Erythroblast (primary cell): ENCODE measurements around the gene ANKS3.

Experiments
- DNase-seq, 2 experiments: peaks; one replicate each; lab custom pipeline; 2025; lab: John Stamatoyannopoulos, UW
- GATA1 ChIP-seq: IDR thresholded peaks from 2 replicates; pipeline ENCODE4 v1.6.1; 2011; ENCODE audit warnings: low read depth, mild to moderate bottlenecking, control low read depth, low read length, moderate library complexity
- POLR2A ChIP-seq: IDR thresholded peaks from 2 replicates; pipeline ENCODE4 v1.6.1; 2011; ENCODE audit warnings: mild to moderate bottlenecking, low read length

ANKS3 gene

DNA sequence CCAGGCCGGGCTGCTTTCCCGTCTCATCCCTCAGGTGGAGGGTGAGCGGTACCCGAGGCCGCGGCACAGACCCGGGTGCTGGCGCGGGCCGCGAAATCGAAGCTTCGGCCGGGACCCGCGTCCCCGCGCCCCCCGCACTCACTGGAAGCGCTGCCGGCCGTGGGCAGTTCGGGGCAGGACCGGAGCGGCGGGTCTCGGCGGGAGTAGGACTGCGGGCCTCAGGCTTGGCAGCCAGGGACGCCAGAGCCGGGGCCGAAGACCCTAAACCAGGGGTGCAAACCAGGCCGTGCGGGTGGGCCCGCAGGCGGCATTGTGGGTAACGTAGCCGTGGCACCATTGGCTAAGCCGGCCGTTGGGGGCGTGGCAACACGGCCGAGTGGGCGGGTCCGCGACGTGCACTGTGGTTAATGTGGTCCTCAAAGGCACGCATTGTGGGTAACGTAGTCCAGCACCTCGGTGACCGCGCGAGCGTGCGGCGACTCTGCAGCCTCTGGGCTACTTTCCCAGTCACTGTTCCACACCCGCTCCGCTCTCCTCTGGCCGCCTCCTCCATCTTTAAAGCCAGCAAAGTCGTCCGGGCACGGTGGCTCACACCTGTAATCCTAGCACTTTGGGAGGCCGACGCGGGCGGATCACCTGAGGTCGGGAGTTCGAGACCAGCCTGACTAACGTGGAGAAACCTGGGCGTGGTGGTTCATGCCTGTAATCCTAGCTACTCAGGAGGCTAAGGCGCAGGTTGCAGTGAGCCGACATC, 33.0 kb upstream of the ANKS3 start, which contains the start of gene ZNF500:
Gene ZNF500, minus strand, starts transcription at position 288 of the 754 bp plus-strand sequence. CDS start 1,184 bp downstream, outside the sequence.
- TF ChIP-seq GATA1: no peak
- peak; percentile 66 for TF ChIP-seq POLR2A

DNA sequence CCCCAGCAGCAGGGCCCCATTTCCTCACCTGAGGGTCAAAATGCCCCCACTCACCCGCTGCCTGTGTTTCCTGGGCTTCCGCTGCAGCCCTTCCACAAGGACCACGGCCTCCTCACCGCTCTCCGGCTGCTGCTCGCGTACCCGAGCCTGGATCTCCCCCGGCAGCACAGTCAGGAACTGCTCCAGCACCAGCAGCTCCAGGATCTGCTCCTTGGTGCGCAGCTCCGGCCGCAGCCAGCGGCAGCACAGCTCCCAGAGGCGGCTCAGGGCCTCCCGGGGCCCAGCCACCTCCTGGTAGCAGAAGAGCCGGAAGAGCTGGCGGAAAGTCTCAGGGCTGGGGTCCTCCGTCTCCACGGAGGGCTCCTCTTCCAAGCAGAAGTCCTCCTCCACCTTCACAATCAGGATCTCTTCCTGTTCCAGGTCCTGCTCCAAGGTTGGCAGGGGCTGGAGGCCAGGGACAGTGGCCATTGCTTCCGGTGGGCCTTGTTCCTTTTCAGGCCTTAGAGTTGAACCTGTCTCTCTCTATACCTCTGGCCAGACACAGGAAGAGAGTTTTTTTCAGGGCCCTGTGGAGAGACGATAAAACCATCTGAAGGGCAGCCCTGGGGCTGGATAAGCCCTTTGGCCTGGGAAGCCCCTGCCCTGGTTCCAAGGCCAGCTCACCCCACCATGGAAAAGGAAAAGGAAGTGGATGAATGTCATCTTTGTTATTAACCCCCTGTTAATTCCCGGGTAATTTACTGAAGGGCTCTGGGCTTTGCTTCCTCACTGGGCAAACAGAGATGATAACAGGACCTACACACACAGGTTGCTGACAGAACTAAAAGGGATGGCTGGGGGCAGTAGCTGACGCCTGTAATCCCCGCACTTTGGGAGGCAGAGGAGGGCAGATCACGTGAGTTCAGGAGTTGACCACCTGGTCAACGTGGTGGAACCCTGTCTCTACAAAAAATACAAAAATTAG, 31.7 kb upstream of the ANKS3 start:
- no peak for DNase-seq
- TF ChIP-seq POLR2A (no peak), GATA1 (no peak)

More for the DNA sequence above, 33.0 kb upstream of the ANKS3 start, which contains the start of gene ZNF500:
- peak; percentile 96 to 98 for DNase-seq

DNA sequence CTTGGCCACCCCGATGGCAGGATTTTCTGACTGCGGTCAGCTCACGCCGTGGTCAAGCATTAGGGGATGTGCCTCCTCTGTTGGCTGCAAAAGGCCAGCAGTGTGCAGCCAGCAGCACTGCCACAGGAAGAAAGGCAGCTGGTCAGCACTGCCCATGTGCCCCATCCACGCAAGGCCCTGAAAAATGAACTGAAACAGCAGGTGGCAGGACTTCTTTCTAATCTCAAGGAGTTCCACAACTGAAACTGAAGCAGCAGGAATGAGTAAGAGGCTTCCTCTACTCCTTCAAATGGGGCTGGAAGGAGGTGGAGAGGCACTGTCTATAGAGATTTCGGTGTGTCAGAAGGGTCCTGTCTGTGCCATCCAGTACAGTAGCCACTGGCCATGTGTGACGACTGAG, 29.7 kb upstream of the ANKS3 start:
- TF ChIP-seq GATA1 (no peak), POLR2A (no peak)
- DNase-seq: no peak

DNA sequence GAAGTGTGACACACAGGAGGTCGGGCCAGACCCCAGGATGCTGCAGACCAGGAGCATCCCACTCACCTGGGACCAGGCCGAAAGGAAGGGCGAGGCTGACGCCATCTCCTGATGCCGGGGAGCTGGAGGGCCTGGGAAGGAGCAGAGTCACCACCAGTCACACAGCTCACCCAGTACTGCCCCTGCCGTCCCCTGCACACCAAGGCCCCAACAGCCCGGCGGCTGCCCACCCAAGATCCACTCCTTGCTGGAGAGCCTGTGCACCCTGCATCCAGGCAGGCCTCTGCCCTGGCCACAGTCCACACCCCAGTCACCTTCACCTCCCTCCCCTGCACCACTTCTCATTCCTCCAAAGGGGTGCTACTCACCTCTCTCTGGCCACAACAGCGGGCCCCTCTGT, 28.1 kb upstream of the ANKS3 start:
- no peak for DNase-seq
- no peak for TF ChIP-seq GATA1
- TF ChIP-seq POLR2A: no peak

DNA sequence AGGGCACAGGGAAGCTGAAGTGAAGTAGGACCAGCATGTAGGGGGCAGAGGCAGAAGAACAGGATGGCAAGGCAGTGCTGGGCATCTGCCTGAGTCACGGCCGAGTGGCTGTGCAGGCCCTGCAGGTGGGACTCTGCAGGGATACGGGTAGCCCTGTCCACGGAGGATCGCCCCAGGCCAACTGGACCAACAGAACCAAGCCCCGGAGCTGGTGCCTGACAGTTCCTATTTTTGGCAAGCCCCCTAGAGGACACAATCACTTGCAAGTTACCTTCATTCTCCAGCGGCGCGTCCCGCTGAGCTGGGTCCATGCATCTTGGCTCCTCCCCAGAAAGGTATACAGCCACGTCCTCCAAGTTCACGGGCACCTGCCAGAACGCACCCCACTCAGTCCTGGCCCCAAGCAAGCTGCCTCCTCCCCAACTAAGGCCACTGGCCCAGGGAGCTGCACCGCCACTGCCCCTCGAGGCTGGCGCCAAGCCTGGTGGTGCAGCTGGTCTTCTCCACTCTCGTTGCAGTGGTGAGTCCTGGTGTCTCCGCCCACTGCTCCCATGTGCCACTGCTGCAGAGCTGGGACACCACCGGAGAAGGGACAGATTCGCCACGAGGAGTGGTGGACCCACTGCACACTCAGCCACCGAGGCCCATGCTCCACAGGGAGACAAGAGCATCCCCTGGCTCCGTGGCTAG, 26.3 kb upstream of the ANKS3 start:
- no peak for TF ChIP-seq GATA1
- TF ChIP-seq POLR2A: no peak
- DNase-seq: no peak

DNA sequence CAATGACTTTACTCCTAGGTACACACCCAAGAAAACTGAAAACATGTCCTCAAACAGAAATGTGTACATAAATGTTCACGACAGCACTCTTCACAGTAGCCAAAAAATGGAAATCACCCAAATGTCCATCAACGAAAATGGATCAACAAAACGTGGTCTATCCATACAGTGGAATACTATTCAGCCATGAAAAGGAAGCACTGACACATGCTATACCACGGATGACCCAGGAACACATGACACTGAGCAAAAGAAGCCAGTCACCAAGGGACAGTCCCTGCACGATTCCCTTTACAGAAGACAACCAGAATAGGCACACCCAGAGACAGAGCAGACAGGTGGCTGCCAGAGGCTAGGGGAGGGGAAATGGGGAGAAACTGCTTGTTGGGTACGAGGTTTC, 21.6 kb upstream of the ANKS3 start:
- no peak for DNase-seq
- TF ChIP-seq GATA1 (no peak), POLR2A (no peak)

DNA sequence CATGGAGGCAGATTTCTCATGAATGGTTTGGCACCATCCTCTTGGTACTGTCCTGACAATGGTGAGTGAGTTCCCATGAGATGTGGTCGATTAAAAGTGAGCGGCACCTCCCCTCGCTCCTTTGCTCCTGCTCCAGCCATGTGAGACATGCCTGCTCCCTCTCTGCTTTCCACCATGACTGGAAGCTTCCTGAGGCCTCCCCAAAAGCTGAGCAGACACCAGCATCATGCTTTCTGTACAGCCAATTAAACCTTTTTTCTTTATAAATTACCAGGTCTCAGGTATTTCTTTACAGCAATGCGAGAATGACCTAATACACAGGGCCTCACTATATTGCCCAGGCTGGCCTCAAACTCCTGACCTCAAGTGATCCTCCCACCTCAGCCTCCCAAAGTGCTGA, 20.8 kb upstream of the ANKS3 start:
- TF ChIP-seq POLR2A (no peak), GATA1 (no peak)
- DNase-seq: no peak

DNA sequence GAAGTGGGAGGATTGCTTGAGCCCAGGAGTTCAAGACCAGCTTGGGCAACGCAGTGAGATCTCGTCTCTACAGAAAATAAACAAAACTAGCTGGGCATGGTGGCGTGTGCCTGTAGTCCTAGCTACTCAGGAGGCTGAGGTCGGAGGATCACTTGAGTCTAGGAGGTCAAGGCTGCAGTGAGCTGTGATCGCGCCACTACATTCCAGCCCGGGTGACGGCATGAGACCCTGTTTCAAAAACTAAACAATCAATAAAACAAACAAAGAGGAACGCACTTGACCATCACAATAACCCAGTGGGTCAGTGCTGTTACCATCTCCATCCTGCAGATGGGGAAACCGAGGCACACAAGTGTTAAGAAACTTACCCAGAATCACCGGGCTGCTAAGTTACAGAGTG, 19.2 kb upstream of the ANKS3 start:
- TF ChIP-seq POLR2A: no peak

DNA sequence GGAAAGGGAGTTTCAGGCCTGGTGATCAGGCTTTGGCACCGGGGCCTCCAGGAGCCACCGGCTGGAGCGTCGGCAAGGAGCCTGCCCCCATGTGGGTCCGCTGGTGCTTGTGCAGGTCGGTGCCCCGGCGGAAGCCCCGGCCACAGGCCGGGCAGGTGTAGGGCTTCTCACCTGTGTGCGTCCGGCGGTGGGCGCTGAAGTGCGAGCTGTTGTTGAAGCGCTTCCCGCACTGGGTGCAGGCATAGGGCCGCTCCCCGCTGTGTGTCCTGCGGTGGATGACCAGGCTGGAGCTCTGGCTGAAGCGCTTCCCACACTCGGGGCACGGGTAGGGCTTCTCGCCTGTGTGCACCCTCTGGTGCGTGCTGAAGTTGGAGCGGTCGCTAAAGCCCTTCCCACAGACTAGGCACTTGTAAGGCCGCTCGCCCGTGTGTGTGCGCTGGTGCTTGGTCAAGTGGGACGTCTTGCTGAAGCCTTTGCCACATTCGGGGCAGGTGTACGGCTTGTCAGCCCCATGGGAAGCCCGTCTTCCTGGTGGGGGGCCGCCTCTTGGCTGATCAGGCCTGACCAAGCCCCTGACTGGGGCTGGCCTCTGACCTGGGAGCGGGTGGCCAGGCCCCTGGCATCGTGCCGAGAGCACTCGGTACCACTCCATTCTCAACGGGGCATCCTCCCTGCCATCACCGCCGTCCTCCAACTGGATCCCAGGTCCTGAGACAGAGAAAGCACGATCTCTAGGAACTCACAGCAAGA, 18.5 kb upstream of the ANKS3 start:
- no peak for TF ChIP-seq GATA1
- TF ChIP-seq POLR2A: no peak
- DNase-seq: no peak

More for the DNA sequence above, 19.2 kb upstream of the ANKS3 start:
- no peak for DNase-seq

DNA sequence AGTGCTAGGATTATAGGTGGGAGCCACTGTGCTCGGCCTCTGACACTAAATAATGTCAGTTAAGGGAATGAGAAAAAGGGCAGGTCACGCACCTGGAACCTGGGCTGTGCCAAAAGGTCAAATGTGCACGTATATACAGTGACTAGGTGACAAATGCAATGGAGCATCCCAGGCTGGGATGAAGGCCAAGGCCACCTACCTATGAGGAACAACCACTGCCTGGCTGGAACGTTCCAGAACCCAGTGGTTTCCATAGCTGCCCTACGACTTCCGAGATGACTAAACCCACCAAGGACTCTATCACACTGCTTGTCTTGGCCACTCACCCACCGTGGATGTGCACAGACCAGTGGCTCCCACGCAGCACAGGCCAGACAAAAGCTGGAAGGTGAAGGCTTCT, 16.8 kb upstream of the ANKS3 start:
- no peak for DNase-seq
- no peak for TF ChIP-seq GATA1
- TF ChIP-seq POLR2A: no peak

DNA sequence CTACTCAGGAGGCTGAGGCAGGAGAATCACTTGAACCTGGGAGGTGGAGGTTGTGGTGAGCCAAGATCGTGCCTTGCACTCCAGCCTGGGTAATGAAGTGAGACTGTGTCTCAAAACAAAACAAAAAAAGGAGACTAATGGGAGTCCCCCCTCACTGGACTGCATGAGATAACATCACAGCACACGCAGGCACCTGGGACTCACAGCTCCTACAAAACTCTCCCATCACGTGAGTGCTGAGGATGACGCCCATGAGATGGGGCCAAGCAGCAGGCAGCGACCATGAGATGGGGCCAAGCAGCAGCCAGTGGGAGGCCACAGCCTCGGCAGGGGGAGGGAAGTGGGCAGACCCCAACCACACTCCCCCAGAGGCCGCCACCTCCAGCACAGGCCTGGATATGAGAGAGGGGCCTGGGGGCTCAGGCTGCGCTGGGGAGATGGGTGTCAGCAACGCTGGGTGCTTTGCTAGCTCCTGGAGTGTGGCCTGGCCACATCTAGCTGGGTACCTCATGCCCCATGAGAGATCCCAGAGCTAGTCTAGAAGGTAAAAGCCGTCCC, 15.7 kb upstream of the ANKS3 start:
- no peak for DNase-seq
- no peak for TF ChIP-seq GATA1
- no peak for TF ChIP-seq POLR2A

DNA sequence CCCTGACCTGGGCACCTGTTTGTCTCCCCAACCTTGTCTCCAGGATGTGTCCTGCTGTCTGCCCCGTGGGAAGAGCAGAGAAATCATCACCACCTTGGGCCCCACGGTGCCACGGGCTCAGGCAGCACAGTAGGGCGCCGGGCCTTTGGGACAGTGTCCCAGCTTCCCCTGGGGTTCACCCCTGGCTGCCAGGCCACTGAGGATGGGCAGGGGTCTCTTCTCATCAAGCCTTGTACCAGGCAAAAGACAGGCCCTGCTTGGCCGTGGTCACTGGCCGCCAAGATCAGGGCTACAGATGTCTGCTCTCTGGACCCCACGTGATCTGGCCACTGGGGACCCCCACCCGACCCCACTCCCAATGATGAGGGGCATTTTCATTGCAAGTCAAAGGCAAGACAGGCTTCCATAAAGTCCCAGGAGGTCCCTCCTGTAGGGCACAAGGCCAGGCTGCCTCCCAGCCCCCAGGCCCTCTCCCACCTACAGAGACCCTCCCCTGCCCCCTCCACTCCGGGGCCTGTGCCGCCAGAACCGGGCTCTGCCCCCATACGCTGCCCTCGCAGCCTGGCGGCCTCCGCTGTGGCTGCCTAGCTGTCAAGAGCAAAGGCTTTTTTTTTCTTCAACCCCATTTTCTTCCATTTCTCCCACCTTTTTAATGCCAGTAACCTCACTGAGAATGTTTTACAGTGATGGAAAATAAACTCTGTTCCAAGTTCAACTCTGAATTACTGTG, 14.8 kb upstream of the ANKS3 start:
- TF ChIP-seq GATA1 (no peak), POLR2A (no peak)
- DNase-seq: no peak
